Measurements from ENCODE around the gene CAMSAP1.

Gene CAMSAP1

DNA sequence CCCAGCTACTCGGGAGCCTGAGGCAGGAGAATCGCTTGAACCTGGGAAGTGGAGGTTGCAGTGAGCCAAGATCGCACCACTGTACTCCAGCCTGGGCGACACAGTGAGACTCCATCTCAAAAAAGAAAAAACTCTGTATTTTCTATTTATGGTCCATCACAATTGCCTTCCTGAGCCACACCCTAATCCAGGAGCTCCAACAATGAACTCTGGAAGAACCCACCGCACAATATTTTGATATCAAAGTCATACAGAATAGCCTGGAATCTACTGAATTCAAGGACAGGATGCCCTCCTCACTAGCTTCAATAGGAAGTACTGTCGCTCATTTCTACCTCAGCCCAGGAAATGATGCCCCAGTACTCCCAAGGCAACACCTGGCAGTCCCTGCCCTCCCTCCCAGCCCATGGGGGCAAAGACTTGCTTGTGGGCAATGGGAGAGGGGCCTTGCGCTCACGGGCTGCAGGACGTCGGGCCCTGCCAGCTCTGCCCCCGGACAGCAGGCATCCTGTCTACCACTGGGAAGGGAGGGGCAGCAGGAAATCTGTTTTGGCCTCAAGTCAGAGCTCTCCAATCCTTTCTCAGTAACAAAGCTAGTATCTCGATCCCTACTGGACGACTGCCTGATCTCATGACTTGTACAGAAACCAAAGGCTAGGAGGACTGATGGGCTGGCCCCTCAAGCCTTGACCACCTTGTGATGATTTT lies 34.1 kb upstream of the CAMSAP1 start:
- DNase-seq (ENCODE audit: low read depth): no peak

DNA sequence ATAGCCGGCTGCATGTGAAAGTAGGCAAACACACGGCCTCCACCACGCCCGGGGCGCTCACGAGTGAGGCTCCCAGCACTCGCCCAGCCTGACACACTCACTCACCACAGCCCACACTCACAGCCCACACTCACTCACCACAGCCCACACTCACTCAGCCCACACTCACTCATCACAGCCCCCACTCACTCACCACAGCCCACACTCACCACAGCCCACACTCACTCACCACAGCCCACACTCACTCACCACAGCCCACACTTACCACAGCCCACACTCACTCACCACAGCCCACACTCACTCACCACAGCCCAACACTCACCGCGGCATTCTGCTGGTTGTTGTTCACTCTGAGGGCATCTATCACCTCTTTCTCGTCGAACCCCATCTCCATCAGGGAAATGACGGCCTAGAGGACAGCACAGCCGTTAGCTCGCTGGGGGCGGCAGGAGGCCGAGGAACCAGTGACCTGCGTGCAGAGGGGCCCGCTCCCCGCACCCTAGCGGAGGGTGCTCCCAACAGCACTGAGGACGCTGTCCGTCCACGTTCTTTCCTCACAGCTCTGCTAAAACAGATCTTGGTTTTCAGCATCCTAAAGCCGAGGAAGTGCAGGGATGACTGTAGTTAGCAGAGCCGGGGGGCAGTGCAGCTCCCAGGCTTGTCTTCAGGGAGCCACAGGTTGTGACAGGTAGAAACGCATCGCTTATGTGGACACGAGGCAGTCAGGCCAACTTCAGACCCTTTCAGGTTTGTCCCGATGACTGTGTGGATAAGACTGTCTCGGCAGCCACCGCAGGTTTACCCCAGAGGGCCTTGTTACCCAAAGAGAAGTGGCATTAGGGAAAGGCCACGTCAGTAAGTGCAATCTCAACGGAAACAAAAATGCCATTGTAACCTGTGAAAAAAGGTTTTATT lies 32.3 kb upstream of the CAMSAP1 start:
- DNase-seq (ENCODE audit: low read depth): no peak

DNA sequence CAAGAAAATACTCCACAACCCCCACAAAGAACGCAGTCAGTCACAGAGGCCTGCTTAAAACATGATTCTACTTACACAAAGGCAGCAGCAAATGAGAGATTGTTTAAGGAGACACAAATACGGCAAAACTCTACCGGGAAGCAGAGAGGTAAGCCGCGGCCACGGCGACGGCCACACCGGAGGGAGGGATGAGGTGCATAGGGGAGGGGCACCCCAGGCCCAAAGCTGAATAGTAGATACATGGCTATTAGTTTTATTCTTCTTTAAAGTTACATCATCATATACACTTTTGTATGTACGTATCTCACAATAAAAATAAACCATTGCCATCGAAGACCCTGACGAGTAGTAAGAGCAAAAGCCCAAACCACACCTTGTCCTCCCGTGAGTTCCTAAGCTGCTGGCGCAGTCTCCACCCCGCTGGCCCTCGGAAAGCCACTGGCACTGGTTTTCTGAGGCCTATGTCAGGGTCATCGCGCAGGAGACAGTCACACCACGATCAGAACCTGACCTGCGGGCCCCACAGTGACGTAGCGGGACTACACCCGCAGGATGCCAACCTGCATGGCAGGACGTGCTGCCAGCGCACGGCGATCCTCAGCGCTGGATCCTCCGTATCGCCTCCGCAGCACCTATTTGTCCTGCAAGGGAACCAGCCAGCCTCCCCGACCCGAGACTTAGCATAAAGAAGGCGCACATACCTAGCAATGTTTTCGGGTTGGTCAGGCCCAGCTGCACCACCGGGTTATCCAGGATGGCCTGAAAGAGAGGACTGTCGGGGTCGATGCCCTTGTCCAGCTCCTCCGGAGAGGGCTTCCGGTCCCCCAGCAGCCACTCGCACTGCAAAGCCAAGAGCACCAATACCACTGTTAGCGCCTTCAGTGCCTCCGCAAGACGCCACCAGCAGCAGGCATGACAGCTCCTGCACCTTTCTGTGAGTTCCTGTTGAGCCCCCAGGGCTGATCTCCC lies 30.5 kb upstream of the CAMSAP1 start:
- DNase-seq (ENCODE audit: low read depth): no peak

- no peak for DNase-seq (ENCODE audit: low read depth)
These were observed 25.8 kb upstream of the CAMSAP1 start for GRCh38 chr9:135933114-135933513.

DNA sequence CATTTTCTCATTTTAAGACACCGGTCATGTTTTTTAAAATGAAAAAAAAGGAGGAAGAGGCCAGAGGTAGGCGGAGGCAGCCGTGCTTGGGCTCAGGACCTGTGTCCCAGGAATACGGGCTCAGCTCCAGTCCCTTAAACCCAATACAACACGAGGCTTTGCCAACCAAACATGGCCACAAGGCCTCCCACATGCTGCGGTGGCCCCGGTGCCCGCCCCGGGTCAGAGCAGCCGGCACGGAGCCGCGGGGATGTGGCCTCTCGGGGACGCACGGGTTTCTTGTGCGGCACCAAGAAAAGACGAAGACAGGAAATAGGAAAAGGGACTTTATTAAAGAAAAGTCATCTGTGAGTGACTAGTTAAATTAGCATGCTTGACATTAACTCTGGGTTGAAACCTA lies 25.3 kb upstream of the CAMSAP1 start:
- no peak for DNase-seq (ENCODE audit: low read depth)

DNA sequence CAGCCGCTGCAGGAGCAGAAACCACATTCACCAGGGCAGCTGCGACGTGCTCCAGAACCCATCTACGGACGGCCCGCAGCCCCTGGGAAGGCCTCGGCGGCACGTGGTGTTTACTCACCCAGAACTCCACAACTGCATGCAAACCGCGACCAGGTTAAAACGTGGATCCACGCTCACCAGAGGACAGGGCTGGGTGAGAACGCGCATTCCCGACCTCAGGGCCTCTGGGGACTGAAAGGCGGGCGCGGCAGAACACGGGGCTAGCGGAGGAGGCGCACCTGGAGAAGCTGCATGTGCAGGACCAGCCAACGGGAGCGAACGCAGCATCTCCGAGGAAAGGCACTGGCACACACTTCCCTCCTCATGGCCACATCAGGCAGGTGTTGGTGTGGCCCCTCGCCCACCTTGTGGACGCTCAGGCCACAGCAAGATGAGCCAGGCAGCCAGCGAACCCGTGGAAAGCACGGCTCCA lies 24.0 kb upstream of the CAMSAP1 start:
- no peak for DNase-seq (ENCODE audit: low read depth)

DNA sequence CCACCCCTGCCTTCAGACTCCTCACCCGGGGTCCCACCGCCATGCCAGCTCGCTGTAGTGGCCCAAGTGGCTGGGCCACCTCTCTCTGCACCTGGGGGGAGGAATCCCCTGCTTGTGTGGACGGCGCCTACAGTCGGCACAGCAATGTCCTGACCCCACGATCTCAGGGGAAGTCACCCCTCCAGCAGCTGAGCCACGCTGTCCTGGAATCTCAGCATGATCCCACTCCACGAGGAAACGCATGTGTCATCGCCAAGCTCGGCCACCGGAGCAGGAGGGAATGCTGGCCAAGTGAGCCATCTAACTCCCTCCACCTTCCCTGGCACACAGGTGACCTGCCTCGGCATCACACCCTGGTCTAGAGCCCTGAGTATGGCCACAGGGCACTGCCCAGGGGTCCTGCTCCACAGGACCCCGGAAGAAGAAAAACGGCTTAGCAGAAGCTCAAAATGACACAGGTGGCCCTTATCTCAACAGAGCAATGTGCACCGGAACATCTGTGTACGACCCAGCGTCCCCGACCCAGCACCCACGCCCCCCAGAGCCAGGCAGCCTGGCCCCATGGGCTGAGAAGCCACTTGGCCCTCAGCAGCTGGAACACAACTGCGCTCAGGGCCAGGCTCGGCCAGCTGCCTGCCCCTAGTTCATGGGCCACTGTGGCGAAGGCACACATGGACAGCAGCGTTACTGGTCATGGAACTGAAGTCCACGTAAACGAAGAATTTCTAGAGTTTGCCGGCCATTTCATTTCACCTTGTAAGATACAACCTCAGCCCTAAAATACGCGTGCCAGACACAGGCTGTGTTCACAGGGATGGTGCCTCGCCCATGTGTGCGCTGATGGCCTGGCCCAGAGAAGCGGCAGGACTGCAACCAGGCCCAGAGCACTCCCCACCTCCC lies 23.4 kb upstream of the CAMSAP1 start:
- no peak for DNase-seq (ENCODE audit: low read depth)

DNA sequence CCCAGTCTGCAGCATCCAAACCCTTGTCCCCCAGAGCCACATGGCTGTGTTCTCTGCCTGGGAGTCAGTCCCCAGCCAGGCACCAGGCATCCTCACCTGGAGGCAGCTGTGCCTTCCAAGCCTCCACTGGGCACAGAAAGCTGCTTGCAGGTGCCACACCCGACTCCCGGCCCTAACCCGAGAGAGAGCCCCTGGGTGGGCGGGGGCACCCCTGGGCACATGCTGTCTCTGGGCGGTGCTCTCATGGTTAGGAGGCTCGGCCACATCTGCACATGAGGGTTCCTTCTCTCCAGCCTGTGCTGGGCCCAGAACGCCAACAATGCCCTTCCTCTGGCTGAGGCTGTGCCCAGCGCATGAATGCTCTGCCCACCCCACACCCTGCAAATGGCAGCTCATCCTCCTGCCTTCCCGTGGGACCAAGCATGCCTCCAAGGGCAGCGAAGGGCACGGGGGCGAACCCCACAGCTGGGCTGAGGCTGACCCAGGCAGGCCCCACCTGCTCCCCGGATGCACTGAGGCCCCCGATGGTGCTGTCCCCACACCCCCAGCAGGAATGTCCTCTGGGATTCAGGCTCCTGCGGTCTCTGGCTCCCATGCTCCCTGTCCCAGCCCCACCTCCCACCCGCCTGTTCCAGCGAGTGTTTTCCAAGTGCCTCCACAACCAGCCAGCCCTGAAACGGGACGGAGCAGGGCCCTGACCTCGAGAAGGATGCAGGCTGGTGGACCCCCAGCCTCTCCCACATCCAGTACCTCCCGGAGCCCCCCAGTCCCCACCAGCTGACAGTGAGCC lies 22.5 kb upstream of the CAMSAP1 start:
- no peak for DNase-seq (ENCODE audit: low read depth)

GRCh38 chr9:135928731-135929655 lies 21.6 kb upstream of the CAMSAP1 start:
- no peak for DNase-seq (ENCODE audit: low read depth)

DNA sequence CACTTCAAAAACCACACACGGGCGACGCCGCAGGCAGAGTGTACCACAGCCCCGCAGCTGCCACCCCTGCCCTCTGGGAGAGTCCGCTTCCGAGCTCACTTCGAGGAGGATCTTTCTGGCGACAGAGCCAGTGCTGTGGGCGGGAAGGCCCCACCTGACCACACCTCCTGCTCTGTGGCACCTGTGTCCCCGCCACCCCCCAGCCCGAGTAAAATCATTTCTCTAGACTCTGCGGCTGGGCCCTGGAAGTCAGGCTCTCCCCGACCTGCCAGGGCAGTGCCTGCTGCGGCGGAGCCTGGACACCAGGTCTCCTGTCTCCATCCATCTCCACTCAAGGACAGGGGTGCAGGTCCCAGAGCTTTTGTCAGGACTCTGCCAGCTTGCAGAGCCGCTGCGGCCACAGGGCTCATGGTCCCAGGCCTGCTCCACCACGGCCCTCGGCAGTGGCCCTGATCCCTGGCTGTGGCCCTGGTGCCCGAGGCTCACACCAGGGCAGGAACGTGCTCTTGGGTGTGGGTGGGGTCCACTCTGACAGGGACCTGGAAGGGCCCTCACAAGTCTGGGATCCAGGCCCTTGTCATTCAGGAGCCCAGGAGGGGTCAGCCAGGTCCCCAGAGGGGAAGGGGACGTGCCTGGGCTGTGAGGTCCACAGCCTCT lies 20.9 kb upstream of the CAMSAP1 start:
- DNase-seq (ENCODE audit: low read depth): no peak

DNA sequence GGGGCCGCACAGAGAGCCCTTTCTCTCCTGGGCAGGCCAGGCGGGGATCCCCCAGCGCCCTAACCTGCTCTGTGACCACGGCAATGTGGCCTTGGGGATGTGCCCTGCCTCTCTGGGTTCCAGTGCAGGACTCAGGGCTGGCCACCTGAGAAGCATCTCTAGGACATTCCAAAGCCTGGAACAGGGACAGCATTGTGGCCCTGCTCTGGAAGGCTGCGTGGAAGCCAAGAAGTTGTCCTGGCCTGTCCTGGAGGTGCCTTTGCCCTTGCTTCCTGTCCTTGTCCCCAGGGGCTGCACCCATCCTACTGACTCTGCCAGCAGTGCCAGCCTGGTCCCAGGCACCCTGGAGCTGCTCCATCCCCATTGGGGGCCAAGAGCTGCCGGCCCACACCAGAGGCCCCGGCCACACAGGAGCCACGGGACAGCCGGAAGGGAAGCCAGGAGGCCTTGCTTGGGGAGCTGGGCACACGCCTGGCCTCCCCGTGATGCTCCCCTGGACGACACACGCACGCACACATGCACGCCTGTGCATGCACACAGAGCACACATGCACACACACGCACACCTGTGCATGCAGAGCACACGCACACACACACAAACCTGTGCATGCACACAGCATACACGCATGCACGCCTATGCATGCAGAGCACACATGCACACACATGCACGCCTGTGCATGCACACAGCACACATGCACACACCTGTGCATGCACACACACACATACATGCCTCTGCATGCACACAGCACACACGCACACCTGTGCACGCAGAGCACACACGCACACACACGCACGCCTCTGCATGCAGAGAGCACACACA lies 20.1 kb upstream of the CAMSAP1 start:
- DNase-seq (ENCODE audit: low read depth): no peak

DNA sequence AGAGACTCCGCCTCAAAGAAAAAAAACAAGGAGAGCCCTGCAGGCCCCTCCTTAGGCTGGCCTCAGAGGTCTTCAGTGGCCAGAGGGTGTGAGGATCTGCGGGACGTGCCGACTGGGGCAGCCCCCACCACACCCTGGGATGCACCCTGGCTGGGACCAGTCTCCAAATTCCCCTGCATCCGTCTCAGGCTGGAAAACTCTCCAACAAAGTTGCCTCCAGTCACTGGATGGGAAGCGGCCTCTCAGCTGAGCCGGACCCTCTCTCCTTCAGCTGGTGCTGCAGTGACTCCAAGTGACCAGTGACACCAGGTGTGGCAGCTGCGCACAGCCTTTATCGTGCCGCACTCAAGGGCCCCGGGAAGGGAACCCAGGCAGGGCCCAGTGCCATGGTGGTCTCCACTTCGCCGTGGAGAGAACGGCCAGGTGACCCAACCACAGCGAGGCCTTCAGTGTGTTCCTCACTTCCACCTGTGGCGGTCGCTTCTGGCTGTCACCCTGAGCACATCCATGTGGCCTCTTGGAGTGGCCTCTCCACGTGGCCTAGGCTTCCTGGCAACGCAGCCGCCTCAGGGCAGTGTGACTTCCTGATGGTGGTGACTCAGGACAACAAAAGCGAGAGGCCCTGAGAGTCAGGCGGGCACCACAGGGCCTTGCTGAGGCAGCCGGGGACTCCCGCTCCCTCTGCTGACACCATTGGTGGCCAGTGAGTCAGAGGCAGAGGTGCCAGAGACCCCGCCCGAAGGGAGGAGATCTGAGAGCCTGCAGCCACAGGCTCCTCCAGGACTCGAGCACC lies 19.3 kb upstream of the CAMSAP1 start:
- DNase-seq (ENCODE audit: low read depth): no peak

- DNase-seq (ENCODE audit: low read depth): no peak
These were observed 18.3 kb upstream of the CAMSAP1 start for GRCh38 chr9:135925496-135926133.

DNA sequence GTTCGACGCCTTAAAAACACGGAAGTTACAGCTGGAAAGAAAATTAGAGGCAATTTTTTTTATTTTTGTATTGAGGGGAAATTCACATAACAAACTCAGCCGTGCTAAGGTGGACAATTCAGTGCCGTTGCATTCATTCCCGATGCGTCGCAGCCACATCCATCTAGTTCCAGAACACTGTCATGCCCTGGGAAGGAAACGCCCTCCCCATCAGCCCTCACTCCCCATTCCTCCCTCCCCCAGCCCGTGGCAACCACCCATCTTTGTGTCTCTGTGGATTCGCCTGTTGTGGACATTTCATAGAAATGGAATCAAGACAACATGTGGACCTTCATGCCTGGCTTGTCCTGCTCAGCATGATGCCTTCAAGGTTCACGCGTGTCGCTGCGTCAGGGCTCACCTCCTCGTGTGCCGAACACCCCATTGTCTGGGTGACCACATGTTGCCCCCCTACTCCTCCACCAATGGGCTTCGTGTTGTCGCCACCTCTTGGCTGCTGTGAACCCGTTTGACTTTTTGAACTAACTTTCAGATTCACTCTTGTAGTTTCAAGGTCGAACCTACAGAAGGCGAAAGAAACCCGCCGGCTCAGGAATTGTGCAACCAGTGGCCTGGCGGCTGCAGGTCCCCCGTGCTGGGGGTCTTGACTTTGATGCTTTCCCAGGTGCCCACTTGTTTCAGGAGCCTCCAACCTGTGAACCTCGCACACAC lies 17.4 kb upstream of the CAMSAP1 start:
- no peak for DNase-seq (ENCODE audit: low read depth)

DNA sequence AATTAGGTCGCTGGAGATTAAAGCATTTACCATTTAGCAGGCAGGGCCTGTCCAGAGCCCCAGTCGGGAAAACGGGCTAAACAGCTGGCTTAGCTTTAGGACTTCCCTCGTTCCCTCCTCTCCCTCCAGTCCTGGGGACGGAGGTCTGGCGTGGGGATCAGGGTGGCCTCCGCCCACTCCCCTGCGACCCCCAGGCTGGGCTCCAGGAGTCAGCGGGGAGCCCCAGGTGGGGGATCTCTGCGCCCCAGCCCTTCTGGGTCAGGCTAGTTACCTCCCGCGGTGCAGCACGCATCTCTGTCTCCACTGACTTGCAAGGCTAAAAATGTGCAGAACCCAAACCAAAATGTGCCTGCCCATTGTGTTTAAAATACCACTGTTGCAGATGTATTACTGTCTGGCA lies 16.2 kb upstream of the CAMSAP1 start:
- DNase-seq (ENCODE audit: low read depth): no peak
